Right renal cortex interstitium (tissue), 3 donors: ENCODE data around the gene FAM174B. TPM values are rescaled to one million over a fixed set of nuclear protein-coding genes. Genes with fewer than 3 reads are reported as not detected.

Experiments used
- DNase-seq, 3 donors: peaks; one replicate each; pipeline ENCODE4 v3.0.0-alpha.2; 2013; ENCODE audit warnings: low read depth in 3 of 3, low spot score in 2 of 3
- polyA plus RNA-seq, 3 donors: library from polyadenylated mRNA; unstranded; fragments of 120-200 nt; gene quantifications; one replicate each; pipeline ENCODE4 v1.2.1, GENCODE V29; 2013; ENCODE audit not compliant: insufficient read length in 3 of 3

FAM174B gene
- polyA plus RNA-seq, 3 donors, result 31.9 to 38.1 (median 35.3) TPM

DNA sequence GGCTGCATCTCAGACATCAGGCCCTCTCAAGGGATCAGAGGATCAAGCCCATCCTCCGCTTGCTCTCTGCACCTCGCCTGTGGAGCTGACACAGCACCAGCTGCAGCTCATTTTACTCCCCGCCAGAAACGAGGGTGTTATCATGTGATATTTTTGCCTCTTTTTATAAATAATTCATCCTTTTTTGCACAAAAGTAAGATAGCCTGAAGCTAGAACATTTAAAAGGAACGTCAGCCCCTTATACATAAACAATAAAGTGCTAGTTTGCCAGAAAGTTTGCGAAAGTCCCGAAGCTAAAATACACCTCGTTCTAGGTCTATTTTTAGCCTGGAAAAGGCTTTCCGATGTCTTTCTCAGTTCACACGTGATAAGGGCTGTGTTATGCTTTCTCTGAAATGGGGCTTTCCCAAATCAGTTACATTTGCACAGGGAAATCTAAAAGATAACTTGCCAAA, 9.6 kb upstream of the FAM174B start:
- no peak for DNase-seq

DNA sequence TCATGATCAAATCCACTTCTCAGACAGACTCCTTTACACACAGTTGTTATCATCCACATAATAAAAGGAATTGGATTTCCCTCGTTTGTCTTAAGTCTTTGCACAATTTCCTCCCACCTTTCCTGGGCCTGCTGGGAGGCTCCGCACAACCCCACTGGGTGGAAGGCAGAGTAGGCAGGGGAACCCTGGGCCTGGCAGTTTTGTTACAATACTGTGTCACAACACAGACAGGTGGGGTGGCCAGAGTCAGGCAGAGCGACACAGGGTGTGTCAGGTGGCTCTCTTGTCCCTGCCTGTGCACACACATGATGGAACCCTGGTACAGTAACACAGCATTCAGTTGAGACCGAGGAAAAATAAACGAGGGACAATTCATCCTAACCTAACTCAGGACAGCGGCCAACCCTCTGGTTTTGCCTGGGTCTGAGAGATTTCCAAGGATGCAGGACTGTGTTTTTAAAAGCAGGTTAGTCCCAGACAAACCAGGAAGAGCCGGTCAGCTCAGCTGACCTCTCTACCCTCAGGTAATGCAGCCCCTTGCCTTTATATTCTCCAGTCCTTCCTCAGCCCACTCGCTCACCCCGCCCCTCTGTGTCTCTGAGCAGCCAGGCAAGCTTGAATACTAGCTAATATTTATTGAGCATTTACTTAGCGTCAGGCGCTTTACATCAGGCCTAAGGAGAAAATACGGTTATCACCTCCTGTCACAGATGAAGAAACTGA, 8.8 kb upstream of the FAM174B start:
- no peak for DNase-seq

DNA sequence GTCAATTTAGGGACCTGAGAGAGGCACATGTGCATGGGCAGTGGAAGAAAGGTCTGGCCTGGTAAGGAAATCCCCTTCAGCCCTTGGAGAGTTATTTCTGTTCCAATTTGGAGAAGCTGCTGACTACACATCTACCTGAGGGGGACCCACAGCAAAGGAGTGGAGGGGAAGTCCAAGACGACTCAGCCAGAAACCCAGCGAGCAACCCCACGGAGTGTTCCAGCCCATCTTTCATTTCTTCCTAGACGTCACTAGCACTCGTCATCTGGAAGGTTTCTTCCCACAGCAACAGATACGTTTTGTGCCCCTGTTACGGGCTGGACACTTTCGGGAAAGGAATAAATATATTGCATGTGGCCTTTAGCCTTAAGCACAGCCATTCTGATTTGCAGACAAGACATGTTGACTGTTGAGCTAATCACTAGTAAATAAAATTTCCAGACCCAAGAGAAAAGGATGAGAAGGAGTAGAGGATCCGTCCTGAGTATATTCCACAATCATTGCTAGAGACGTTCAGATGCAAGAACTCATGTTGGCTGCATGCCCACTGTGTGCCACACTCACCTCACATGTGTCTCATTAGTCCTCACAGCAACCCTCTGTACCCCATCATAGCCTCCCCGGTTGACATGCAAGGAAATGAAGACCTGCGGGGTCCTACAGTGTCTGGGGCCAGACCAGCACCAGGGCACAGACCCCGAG, 7.8 kb upstream of the FAM174B start:
- no peak for DNase-seq

DNA sequence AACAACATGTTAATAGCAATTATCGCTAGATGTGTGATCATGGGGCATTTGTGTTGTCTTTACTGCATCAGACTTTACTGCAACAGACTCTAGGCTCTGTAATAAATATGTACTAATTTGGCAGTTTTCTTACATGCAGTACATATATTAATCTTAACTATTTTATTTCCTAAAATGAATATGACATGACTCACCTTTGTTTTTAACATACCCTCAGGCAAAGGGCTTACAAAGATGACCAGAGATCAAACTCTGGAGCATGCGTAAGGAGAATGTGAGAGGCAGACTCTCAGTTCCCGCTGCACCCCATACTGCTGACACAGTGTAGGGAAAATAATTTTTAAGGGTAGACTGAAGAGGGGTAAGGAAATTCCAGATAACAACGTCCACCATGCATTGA, 7.2 kb upstream of the FAM174B start:
- DNase-seq, result no peak

DNA sequence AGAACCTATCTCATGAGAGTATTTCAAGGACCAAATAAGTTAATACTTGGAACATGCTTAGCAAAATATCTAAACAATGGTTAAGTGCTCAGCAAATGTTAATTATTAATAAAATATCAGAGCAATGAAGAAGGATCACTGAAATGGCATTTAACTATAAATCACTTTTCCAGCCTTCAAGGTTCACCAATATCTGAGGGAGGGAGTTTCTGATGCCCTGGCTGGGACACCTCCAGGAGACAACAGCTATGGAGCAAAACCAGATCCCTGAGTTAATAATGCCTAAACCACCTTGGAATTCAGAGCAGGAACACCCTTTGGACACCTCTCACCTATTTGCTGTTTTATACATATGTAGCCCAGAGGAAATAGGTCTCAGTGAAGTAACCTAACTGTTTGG, 6.4 kb upstream of the FAM174B start:
- no peak for DNase-seq

DNA sequence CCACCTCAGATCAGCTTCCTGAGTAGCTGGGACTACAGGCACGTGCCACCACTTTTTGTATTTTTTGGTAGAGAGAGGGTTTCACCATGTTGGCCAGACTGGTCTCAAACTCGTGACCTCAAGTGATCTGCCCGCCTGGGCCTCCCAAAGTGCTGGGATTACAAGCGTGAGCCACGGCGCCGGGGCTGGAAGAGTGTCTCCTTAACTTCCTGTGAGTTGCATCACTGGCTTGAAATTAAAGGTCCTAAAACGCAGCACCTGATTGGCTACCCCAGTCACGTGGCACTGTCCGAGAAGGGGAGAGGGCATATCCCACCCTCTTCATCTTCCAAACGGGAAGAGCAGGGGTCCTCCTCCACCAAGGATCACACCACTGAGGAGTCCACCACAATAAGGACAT, 5.5 kb upstream of the FAM174B start:
- DNase-seq, result no peak

DNA sequence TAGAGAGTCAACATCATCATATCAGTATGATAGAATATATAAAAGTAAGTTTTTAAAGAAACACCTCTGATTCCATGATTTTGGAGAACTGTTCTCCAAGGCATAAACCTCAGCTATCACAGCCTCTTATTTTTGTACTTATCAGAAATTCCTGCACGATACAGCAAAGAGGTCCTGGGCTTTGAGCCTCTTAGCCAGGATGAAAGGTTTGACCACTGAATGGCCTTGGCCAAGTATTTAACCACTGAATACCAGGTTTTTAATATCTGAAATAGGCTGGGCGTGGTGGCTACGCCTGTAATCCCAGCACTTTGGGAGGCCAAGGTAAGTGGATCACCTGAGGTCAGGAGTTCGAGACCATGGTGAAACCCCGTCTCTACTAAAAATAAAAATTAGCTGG, 1.9 kb upstream of the FAM174B start:
- DNase-seq, result no peak

DNA sequence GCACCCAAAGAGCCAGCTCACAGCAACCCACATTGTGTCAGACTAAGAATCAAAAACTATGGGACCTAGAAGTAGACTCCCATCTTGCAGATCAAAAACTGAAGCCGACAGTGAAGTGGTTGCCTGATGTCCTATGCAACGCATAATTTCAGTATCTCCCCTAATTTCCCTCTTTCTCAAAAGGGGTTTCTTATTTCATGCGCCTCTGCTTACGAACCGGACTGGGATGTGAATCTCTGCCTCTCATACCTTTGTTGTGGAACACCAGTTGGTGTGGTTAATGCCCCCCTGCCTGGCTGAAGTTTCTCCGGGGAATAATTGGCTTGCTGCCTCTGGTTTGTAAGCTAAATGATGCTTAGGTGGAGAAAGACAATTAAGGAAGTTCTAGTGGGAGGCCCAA, 514 bp upstream of the FAM174B start:
- no peak for DNase-seq

DNA sequence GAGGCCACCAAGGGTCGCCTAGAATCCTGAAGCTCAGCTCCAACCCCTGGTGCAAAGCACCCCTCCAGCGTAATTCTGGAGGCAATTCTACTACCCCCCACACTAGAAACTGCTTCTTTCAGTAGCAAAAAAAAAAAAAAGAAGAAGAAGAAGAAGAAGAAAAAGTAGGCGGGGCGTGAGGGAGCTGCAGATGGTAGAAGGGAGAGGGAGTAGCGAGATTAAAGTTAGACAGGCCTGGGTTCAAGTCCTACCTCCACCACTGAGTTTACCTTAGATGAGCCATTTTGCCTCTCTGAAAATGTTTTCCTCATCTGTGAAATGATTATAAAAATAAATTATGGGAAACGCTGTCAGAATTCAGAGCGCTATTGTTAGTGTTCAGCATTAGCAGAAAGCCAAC, 913 bp downstream of the FAM174B start:
- no peak for DNase-seq

DNA sequence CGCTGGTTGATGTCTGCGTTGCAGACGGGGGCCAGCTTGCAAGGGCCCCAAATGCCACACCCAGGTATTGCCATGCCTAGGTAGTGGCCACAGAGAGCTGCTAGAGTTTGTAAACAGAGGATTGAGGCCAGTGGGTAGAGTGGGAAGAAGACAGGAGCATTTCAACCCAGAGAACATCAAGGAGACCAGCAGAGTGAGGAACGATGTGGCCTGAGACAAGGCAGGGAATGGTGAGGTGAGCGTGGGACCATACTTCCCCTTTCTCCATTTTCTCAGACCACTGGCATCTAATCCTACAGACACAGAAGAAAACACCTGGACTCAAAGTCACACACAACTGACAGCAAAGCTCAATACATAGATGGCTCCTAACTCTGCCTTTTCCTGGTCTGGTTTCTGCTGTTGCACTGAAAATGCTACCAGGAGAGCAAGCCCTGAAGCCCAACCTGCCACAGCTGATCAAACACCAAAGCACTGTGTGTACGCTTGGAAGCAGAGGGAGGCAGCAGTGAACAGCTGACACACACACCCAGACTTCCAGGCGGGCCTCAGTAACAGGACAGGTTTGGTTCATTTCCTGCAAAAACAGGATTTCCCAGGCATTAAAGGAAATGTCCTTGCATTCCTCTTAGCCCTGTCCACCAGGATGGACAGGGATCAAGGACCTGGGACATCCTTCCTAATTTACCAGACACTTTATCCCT, 1.6 kb downstream of the FAM174B start:
- no peak for DNase-seq

DNA sequence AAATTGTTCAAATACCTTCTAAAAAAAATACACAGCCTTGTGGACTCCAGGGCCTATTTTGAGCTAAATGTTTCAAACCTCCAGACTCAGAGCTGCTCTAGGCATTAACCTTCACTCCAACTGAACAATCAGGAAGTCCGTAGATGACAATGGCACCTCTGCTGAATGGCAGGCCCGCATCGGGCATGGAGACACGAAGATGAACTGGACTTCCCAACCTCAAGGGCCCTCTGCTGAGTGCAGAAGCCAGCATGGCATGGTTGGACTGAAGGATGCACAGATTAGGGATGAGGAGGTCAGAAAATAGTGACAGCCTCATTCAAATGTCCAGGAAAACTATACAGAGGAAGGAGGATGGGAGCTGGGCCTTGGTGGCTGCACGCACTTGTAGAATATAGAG, 2.2 kb downstream of the FAM174B start:
- no peak for DNase-seq

DNA sequence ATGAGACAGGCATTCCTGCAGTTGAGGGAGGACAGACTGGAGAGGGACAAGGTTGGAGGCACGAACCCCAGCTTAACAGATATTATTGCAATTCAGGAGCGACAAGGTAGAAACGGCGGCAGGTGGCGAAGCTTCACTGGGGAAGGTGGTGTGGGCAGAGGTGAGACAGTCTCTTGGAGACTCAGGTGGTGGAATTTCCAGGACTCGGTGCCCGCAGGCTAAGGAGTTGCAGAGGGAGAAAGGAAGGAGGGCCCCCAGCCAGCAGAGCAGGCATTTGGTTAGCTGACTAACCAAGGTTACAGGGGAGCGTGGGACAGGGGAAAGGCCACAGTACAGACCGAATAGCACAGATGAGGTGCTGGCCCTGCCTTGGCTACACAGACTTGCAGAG, 3.0 kb downstream of the FAM174B start:
- no peak for DNase-seq

DNA sequence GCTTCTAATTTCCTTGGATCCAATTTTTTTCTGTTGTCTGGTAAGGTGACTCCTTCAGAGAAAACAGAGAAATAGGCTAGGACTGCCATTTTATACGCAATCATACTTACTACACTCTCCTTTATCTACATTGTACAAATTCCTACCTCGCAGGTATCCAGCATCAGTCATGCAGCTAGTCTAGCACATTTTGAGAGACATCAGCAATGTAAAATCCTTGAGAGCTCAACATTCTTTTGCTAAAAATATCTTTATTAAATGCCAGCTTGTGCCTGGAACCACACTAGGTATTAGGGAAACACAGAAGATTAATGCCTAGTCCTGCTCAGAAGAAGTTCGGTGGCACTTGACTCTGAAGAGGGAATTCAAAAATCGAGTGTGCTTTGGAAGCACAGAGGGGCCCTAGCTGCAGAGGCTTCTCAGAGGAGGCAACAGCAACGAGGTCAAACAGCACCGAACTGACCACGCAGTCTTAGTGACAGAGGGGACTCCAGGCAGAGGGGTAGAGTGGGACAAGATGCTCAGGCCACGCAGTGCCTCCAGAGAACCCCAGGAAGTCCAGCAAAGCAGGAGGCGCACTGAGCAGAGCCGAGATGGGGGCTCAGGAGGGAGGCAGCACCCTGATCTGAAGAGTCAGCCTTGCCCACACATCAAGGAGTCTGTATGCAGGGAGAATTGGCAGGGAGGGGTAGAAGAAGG, 3.5 kb downstream of the FAM174B start:
- no peak for DNase-seq

DNA sequence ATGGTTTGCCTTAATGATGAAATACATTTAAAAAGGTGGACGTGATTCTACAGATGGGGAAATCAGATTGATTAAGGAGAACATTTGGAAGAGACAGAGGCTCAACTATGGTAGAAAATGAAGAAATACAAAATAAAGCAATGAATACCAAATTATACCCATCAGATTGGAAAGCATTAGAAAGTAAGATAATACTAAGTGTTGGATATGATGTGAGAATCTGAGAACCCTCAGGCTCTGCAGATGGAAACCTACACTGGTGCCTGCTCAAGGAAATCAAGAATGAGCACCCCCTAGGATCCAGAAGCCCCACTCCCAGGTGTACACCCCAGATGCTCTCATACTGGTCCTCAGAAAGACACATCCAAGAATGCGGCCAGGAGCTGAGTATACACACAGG, 4.6 kb downstream of the FAM174B start:
- no peak for DNase-seq

DNA sequence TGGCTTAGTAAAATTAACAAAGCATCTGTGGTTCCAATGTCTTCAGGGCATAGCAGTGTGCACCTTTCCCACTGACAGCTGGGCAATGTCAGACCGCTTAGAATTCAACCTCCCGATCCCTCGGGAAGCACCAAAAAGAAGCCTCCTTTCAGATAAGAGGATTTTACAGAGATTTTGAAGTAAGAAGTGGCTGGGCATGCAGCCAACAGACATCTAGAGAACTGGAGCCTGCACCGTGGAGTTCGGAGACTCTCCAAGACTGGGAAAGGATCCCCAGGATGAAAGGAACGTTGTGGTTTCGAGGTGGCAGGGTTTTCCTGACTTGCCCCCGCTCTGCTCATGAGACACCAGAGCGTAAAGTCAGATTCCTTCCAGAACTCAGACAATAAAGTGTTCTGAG, 5.3 kb downstream of the FAM174B start:
- no peak for DNase-seq

DNA sequence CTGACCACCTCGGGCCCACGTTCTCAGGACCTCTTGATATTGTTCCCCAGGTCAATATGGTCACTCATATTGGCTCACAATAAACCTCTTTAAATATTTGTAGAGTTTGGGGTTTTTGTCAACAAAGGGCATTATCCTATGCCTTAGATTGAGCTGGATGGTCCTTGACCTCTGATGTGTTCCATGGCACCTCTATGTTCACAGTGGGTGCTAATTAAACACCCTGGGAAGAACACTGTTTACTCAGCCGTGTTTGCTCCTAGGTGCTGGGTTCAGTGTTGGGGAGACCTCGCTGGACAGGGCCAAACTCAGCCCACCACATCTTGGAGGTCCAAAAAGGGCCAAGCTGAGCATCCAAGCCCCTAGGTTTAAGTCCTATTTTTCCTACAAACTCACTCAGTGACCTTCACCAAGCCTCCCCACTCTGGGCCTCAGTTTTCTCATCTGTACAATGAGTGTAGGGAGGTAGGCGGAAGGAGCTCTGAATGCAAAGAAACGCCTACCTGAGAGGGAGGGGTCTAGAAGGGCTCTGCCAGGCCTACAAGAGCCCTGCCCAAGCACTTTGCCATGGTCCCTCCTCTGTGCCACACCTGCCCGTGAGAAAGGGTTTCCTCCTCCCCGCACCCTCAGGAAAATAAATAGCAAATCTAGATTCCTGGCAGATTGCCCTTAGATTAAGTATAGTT, 7.2 kb downstream of the FAM174B start:
- DNase-seq, result no peak

DNA sequence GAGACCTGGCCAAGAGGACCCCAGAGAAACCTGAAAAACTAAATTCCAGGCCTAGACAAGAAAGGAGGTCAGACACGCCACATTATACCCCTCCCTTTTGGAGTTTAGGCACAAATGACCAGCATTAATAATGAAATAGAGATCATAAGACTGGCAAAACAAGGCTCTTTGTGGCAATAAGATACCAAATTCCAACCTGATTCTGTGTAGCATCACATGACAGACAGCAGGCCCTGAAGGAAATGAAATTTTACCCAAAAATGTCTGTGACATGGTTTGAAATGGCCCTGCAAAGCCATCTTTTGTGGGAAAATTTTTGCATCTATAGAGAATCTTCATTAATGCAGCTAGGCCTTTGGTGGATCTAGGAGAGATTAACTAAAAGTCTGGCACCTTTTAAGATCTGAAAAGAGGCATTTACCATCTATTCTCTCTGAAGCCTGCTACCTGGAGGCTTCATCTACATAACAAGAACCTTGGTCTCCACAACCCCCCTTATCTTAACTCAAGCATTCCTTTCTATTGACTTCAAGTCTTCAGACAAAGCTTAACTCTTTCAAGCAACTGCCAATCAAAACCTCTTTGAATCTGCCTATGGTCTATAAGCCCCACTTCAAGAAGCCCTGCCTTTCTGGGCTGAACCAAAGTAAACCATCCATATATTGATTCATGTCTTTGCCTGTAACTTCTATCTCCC, 8.0 kb downstream of the FAM174B start:
- DNase-seq, result no peak

DNA sequence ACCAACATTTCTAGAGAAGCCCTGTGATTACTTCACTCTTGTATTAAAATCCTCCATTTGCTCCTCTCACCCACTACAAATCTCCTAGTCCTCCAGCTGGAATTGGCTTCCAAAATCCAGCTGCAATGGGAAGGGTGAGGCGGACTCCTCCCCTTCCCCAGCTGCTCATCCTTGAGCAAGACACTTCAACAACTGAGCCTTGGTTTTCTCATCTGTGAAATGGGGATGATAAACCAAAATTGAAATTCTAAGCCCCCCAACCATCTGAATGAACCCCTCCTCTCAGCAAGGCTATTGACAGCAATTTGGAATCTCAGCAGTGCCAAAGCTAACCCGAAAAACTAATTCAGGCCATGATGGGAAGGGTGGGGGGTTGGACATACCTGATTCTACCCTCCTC, 9.4 kb downstream of the FAM174B start:
- DNase-seq, result no peak

DNA sequence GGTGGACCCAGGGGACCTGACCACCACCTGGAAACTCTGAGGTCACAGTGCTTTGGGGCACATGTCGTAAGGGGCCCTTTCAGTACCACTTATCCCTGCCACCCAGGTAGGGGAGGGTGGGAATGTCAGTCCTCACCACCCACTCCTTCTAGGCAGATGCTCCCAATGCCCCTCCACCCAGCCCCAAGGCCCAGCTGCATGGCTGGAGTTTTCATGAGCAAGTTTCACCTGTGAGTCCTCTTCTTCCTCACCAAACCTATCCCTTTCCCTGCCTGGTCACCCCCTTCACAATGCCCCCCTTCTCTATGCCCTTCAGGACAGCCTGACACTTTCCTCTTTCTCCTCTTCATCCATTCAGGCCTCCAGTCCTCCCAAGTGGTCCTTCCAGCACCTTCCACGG, 9.8 kb downstream of the FAM174B start:
- no peak for DNase-seq

DNA sequence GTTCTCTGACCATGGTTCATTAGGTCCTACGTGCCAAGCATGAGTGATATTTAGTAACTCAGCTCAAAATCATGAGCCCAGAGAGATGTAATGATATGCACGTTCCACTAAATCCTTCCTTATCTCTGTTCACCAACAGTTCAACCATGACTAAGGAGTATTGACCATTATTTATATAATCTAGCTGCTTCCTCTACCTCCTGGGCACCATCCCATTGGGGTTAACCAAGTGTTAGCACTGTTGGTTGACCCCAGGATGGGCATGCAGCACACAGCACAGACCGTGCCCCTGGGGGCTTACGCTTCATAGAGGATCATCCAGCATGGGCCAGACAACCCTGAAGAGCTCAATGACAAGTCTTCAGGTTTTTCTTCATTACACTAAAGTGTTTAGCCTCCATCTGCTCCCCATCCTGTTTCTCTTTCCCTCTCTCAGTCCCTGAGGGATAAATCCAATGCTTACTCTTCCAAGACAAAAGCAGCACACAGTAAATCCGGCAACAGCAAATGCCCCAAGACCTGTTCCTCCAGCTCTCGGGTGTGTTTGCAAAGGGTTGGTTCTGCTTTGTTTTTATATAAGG, 10.4 kb downstream of the FAM174B start:
- no peak for DNase-seq
